DOHH2 (cell line): ENCODE data around the gene SLC15A4.

Source experiments
- CTCF ChIP-seq: fragments of 200-600 bp; sonication (generic); IDR thresholded peaks from one replicate; pipeline ENCODE4 v1.5.1; 2014; ENCODE audit warnings: antibody characterized with exemption, mild to moderate bottlenecking, low read depth, low read length; ENCODE audit not compliant: poor library complexity, severe bottlenecking
- EZH2phosphoT487 ChIP-seq: fragments of 200-600 bp; sonication (generic); IDR thresholded peaks from 2 replicates; pipeline ENCODE4 v1.6.1; 2017; ENCODE audit warnings: borderline replicate concordance, mild to moderate bottlenecking, antibody characterized with exemption, low read length, moderate library complexity, mixed read lengths

DNA sequence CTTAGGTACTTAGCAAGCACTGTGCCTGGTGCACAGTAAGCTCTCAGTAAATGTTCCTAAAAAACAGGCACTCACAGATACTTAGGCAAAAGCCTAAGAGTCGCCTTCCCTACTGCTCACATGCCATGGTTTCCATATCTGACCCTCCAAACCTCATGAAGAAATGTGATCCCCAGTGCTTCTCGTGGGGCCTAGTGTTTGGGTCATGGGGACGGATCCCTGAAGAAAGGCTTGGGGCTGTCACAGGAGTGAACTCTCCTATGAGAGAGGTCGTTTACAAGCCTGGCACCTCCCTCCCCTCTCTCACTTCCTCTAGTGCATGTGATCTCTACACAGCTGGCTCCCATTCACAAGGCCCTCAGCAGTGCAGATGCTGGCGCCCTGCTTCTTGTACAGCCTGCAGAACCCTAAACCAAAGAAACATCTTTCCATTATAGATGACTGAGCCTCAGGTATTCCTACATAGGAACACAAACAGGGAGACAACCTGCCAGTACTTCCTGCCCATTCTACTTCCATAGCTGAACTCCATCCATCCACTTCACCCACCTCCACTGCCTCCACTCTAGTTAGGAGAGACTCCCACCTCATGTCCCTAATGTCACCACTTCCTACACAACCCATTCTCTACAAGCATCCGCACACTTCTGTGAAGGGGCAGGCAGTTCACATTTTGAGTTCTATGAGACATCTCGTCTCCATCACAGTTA lies 2.9 kb downstream of the SLC15A4 start:
- TF ChIP-seq CTCF = no peak
- TF ChIP-seq EZH2phosphoT487 = no peak
